SK-N-MC (cell line): ENCODE measurements around the gene CLSTN2.

Experiments
- EZH2 ChIP-seq: fragments of 200-600 bp; sonication (generic); IDR thresholded peaks from one replicate; pipeline ENCODE4 v1.6.1; 2017; ENCODE audit warnings: antibody characterized with exemption
- FOXP2 ChIP-seq: optimal IDR thresholded peaks from 2 replicates; pipeline ENCODE3; 2011; ENCODE audit warnings: mild to moderate bottlenecking, moderate library complexity; ENCODE audit not compliant: insufficient read depth; ENCODE audit errors: extremely low read length, control extremely low read depth
- POLR2AphosphoS5 ChIP-seq: IDR thresholded peaks from 2 replicates; pipeline ENCODE4 v1.6.1; 2012; ENCODE audit warnings: mild to moderate bottlenecking, low read depth, low read length, borderline replicate concordance

DNA sequence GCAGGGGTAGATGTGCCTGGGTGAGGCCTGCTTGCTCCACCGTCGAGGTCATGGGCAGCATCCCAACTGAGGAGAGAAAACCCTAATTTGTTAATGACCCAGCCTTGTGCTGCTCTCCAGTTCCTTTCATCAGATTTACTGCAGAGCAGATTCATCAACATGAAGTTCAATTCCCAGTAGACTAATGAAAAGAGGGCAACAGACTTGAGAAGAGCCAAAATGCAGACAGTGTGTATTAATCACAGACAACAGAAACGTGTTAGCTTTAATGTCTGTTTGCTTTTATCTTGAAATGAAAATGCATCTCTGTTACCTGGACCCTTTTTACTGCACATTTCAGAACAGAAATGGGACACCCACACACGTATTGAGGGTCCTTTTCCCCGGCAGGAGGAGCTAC, 639.4 kb downstream of the CLSTN2 start:
- TF ChIP-seq EZH2 (no peak), POLR2AphosphoS5 (no peak), FOXP2 (no peak)
